ENCODE measurements around the gene UNC5B. TPM values are rescaled to one million over a fixed set of nuclear protein-coding genes. Genes with fewer than 3 reads are reported as not detected.

Gene UNC5B
- total and polyA plus RNA-seq, 2 experiments from 2014 or later = 12.7 to 15.5 TPM

- H3K4me1 ChIP-seq (ENCODE audit: insufficient read depth) = peaks cover 44% of the 10 kb centered on the region
- DNase-seq (ENCODE audit: low spot score) = peak; percentile 50
- H3K9me2 ChIP-seq (replicated peaks; ENCODE audit: insufficient read depth) = no peaks in the 10 kb centered on the region
- H3K4me3 ChIP-seq = no peak overlapping the region
- 71% methylated on average over 17 of the region's 17 CpGs for WGBS (ENCODE audit: low lambda C conversion rate, missing lambda C conversion rate)
- no peak overlapping the region for H2AFZ ChIP-seq
- H3K4me2 ChIP-seq = no peak overlapping the region
- TF ChIP-seq EZH2 (IDR thresholded peaks at IDR 0.05; ENCODE audit: borderline replicate concordance) (no peak), EZH2phosphoT487 (IDR thresholded peaks at IDR 0.05; ENCODE audit: low read depth, severe bottlenecking, unreplicated experiment) (no peak)
- TF ChIP-seq, protein P1, sequence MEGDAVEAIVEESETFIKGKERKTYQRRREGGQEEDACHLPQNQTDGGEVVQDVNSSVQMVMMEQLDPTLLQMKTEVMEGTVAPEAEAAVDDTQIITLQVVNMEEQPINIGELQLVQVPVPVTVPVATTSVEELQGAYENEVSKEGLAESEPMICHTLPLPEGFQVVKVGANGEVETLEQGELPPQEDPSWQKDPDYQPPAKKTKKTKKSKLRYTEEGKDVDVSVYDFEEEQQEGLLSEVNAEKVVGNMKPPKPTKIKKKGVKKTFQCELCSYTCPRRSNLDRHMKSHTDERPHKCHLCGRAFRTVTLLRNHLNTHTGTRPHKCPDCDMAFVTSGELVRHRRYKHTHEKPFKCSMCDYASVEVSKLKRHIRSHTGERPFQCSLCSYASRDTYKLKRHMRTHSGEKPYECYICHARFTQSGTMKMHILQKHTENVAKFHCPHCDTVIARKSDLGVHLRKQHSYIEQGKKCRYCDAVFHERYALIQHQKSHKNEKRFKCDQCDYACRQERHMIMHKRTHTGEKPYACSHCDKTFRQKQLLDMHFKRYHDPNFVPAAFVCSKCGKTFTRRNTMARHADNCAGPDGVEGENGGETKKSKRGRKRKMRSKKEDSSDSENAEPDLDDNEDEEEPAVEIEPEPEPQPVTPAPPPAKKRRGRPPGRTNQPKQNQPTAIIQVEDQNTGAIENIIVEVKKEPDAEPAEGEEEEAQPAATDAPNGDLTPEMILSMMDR (IDR thresholded peaks at IDR 0.05; ENCODE audit: poor library complexity) = no peak
- peak overlapping the region; percentile 0 for H3K27ac ChIP-seq
- H3K36me3 ChIP-seq (replicated peaks; ENCODE audit: insufficient read depth, low read depth) = no peaks in the 10 kb centered on the region
- no peaks in the 10 kb centered on the region for H3K9me3 ChIP-seq (ENCODE audit: low read depth)
- H3K27me3 ChIP-seq = no peaks in the 10 kb centered on the region
- peaks cover 7% of the 10 kb centered on the region for H3K79me2 ChIP-seq
- H4K20me1 ChIP-seq (ENCODE audit: insufficient read depth, poor library complexity, severe bottlenecking) = no peaks in the 10 kb centered on the region
These were observed 43.7 kb downstream of the UNC5B start for GRCh38 chr10:71255808-71256660.

DNA sequence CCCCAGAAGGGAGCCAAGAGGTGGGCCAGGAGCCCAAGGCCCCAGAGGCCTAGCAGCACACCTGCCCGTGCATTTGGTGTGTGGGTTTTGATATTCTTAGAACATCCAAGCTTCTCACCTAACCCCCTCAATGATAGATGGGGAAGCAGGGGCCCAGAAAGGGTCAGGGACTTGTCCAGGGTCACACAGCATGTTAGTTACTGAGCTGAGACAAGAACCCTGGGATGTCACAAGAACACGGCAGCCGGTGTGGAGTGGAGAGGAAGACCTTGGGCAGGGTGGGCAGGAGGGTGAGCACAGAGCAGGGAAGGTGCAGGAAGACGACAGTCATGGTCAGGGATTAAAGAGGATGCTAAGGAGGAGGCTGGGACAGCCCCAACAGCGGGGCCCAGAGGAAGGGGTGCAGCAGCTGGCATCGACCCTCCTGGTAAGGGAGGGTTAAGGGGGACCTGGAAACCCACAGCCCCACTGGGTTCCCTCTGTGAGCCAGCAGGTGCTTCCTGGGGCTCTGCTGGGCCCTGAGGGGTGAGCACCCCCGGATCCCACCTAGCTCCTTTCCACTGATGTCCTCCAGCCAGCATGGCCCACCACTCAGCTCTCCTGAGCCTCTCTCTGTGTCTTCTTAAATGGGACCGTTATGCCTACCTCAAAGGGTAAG lies 44.4 kb downstream of the UNC5B start:
- Histone ChIP-seq H3K27ac (peak overlapping the region; percentile 0), H3K36me3 (replicated peaks; ENCODE audit: insufficient read depth, low read depth) (no peaks in the 10 kb centered on the region), H3K4me1 (ENCODE audit: insufficient read depth) (peaks cover 50% of the 10 kb centered on the region), H2AFZ (no peak overlapping the region), H3K9me2 (replicated peaks; ENCODE audit: insufficient read depth) (no peaks in the 10 kb centered on the region), H3K4me2 (no peak overlapping the region), H3K4me3 (no peak overlapping the region), H4K20me1 (ENCODE audit: insufficient read depth, poor library complexity, severe bottlenecking) (no peaks in the 10 kb centered on the region), H3K9me3 (ENCODE audit: low read depth) (no peaks in the 10 kb centered on the region), H3K79me2 (peaks cover 7% of the 10 kb centered on the region), H3K27me3 (no peaks in the 10 kb centered on the region)
- no peak for DNase-seq (ENCODE audit: low spot score)
- 88% methylated on average over 8 of the region's 8 CpGs for WGBS (ENCODE audit: low lambda C conversion rate, missing lambda C conversion rate)
- TF ChIP-seq EZH2 (IDR thresholded peaks at IDR 0.05; ENCODE audit: borderline replicate concordance) (no peak), EZH2phosphoT487 (IDR thresholded peaks at IDR 0.05; ENCODE audit: low read depth, severe bottlenecking, unreplicated experiment) (no peak)
- TF ChIP-seq, protein P1 (IDR thresholded peaks at IDR 0.05; ENCODE audit: poor library complexity) = no peak

GRCh38 chr10:71257319-71257997 lies 45.1 kb downstream of the UNC5B start:
- TF ChIP-seq, protein P1 (IDR thresholded peaks at IDR 0.05; ENCODE audit: poor library complexity) = no peak
- TF ChIP-seq EZH2phosphoT487 (IDR thresholded peaks at IDR 0.05; ENCODE audit: low read depth, severe bottlenecking, unreplicated experiment) (no peak), EZH2 (IDR thresholded peaks at IDR 0.05; ENCODE audit: borderline replicate concordance) (no peak)

More at GRCh38 chr10:71257319-71257997, 45.1 kb downstream of the UNC5B start:
- Histone ChIP-seq H3K27me3 (no peaks in the 10 kb centered on the region), H3K4me3 (no peak overlapping the region), H3K9me2 (replicated peaks; ENCODE audit: insufficient read depth) (no peaks in the 10 kb centered on the region), H3K4me2 (no peak overlapping the region), H3K4me1 (ENCODE audit: insufficient read depth) (peaks cover 45% of the 10 kb centered on the region), H3K9me3 (ENCODE audit: low read depth) (no peaks in the 10 kb centered on the region), H3K36me3 (replicated peaks; ENCODE audit: insufficient read depth, low read depth) (no peaks in the 10 kb centered on the region), H4K20me1 (ENCODE audit: insufficient read depth, poor library complexity, severe bottlenecking) (no peaks in the 10 kb centered on the region), H3K27ac (no peak overlapping the region), H2AFZ (no peak overlapping the region), H3K79me2 (peaks cover 7% of the 10 kb centered on the region)
- 93% methylated on average over 11 of the region's 11 CpGs for WGBS (ENCODE audit: low lambda C conversion rate, missing lambda C conversion rate)
- DNase-seq (ENCODE audit: low spot score) = no peak
